HL-60/S4 (cell line): ENCODE data around the gene GPR78.

Experiments used
- in situ Hi-C: fragments of 300-500 bp; cut with MboI; formaldehyde crosslinking; loops from 2 replicates; pipeline ENCODE4 v1.14.3; 2022; ENCODE audit warnings: low sequenced_read_pairs

GPR78 gene, protein sequence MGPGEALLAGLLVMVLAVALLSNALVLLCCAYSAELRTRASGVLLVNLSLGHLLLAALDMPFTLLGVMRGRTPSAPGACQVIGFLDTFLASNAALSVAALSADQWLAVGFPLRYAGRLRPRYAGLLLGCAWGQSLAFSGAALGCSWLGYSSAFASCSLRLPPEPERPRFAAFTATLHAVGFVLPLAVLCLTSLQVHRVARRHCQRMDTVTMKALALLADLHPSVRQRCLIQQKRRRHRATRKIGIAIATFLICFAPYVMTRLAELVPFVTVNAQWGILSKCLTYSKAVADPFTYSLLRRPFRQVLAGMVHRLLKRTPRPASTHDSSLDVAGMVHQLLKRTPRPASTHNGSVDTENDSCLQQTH

DNA sequence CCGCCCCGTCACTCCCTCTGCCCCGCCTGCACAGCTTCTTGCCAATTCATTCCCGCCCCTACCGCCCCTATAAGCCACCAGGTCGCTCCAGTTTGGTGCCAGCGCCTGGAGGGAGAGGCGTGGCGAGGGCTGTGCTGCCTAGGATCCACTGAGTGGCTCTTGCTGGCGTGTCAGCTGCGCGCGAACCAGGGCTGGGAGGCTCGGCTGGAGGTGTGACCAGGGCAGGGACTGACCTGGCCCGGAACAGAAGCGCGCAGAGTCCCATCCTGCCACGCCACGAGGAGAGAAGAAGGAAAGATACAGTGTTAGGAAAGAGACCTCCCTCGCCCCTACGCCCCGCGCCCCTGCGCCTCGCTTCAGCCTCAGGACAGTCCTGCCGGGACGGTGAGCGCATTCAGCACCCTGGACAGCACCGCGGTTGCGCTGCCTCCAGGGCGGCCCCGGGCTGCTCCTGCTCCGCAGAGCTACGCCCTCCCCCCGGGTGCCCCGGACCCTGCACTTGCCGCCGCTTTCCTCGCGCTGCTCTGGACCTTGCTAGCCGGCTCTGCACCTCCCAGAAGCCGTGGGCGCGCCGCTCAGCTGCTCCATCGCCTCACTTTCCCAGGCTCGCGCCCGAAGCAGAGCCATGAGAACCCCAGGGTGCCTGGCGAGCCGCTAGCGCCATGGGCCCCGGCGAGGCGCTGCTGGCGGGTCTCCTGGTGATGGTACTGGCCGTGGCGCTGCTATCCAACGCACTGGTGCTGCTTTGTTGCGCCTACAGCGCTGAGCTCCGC lies at the start of gene GPR78:
TSS of gene GPR78 (plus strand) at position 72 of the 773 bp plus-strand sequence. CDS start at position 663, 591 bp downstream.
- in situ Hi-C loops: no loop called here

DNA sequence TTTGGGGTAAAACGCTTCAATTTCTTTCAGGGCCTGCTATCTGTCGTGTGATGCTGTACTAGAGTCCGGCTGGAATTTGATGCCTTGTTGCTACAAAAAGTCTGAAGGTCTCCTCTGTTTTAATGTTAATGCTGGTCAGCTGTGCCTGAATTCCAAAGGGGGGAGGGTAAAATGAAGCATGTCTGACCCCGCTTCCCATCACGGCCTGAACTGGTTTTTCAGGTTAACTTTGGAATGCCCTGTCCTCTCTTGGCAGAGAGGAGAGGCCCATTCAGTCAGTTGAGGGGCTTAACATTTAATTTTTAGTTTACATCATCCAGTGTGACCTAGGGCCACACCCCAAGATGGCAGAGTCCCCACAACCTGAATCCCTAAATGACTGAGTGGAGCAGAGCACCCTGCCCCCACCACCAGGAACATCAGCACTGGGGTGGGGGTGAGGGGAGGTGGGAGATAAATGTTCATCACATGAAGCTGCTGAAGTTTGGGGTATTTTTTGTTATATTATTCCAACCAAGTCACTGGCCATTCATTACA lies 47.9 kb upstream of the GPR78 start:
- in situ Hi-C loops: no loop called here

DNA sequence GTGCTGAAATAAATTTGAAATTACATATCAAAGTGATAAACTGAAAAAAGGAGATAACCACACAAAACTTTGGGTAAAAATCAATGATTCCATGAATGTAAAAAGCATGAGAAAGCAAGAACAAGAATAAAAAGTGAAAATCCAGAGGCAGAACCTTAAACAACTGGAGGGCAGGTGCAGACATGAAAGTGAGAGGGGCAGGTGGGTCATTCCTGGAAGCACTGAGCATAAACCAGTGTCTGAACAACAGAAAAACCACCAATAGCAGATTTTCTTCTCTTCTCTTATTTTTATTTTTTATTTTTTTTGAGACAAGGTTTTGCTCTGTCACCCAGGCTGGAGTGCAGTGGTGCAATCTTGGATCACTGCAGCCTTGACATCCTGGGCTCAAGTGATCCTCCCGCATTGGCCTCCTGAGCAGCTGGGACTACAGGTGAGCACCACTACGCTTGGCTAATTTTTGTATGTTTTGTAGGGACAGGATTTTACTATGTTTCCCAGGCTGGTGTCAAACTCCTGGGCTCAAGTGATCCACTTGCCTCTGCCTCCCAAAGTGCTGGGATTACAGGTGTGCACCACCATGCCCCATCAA lies 46.8 kb upstream of the GPR78 start:
- in situ Hi-C loops: no loop called here

DNA sequence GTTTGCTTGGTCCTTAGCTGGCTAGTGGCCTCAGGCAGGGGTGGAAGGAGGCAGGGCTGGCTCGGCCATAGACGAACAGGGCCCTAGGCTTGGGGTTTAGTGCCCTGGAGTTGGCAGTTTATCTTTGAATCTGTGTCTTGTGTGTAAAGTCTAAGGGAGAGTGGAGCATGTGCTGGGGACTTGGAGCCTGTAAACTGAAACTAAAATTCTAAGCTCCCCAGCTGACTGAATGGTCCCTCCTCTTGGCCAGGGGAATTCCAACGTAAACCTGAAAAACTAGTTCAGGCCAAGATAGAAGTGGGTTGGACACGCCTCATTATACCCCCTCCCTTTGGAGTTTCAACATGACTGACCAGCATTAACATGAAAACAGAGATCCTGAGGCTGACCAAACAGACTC lies 46.1 kb upstream of the GPR78 start:
- in situ Hi-C loops: no loop called here

DNA sequence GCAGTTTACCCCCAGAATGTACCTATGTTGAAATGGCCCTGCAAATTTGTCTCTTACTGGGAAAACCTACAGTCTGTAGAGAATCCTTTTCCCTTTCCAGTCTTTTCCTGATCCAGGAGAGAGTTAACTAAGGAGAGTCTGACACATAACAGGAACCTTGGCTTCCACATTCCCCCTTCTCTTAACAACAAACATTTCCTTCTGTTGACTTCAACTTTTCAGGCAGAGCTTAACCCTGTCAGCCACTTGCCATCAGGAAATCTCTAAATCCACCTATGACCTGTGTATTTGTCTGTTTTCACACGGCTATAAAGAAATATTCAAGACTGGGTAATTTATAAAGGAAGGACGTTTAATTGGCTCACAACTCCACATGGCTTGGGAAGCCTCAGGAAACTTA lies 45.6 kb upstream of the GPR78 start:
- in situ Hi-C loops: no loop called here

DNA sequence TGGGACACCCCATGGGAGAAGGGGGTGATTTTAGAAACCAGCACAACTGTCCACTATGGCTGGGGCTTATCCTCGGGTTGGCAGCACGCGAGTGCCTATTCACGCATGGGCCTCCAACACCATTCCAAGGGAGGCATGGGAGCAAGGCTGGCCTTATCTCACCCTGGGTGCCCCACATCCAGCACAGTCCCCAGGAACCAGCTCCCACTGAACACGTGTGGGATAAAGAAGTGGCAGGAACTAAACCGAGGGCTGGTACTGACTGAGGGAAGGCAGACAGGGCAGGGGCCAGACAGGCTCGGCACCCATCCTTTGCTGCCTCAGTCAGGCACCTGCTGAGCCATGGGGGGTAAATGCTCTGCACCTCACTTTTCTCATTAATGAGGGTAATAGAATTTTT lies 43.7 kb upstream of the GPR78 start:
- in situ Hi-C loops: no loop called here

DNA sequence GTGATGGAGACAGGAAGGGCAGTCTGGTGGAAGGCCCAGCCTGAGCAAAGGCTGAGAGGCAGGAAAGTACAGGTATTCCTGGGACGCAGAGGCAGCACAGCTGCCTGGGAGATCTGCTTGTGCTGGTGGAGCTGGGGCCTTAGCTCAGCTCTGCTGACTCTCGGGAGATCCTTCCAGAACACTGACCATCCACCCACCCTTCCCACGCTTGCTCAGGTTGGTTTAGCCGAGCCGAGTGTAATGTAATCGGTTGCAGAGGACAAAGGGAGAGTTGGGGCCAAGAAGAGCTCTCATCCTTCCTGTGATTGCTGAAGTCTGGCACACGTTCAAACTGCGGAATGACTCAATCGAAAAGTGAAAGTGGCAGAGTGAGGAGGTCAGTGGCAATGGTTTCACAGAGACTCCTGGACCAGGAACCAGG lies 43.1 kb upstream of the GPR78 start:
- in situ Hi-C loops: no loop called here

DNA sequence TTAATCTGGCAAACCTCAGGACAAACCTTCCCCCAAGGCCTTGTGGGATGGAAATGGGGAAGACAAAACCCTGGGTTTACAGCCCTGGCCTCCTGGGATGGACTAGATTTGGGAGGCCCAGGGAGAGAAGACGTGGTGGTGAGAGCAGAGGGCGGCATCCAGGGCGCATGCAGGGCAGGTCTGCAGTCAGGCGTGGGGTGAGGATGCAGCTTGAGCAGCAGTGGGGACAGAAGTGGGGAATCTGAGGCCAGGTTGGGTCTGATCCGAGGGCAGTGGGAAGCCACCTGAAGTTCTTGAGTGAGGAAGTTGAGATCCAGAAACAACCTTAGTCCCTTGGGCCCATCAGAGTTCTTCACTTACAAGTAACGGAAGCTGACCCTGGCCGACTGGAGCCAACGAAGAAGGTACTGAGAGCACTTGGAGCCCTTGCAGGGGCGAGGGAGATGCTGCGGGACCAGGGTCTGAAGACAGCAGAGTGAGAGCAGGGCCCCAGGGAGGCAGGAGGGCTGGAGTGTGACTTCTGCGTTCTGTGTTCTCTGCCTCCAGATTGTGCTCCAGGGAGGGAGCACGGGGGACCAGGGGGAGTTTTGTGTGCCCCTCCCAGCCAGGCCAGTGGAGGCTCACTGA lies 42.0 kb upstream of the GPR78 start:
- in situ Hi-C loops: no loop called here

DNA sequence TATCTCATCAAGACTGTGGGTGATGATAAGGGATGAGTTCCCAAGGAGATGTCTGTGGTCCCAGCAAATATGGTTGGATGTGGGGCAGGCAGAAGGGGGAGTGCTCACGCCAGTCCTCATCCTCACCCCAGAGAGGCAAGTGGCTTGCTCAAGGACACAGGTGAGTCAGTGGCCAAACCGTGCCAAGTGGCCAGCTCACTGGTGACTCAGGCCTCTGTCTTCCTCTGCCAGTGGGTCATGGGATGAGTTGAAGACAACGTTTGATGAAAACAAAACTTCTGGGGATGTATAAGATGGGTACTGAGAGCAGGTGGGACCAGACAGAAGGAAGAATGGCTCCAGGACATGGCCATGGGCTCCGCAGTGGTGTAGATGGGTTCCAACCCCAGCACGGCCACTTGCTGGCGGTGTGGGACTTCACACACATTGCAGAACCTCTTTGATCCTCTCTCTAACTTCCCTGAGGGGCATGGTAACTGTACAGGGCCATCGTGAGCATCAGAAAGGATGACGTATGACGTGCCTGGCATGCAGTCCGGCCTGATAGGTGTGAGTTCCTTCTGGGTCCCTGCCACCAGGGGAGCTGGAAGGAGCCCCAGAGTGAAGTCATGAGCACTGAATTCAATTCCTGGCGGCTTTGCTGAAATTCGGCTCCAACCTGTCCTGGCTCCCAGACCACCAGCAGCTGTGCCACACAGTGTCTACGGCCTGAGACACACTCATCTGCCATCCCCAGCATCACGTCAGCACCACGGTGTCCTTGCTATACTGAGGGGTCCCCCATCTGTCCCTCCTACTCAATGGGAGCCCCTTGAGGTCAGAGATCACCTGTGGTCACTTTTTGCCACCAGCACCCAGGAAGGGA lies 41.3 kb upstream of the GPR78 start:
- in situ Hi-C loops: no loop called here

DNA sequence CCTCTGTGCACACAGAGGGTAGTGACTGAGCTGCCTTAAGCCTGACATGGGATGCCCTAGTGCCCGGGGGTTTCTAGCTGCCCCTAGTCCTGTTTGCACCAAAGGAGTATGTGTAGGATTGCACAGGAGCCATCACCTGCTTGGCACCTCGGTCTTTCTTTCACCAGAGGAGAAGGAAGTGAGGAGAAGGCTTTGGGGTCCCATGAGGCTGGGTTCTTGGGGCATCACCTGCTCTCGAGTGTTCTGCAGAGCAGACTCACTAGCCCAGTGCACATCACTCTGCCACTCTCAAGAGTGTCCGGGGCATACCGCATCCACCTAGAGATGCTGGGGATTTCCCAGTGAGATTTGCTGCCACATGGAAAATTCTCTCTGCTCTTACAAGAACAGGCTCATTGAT lies 40.5 kb upstream of the GPR78 start:
- in situ Hi-C loops: no loop called here

DNA sequence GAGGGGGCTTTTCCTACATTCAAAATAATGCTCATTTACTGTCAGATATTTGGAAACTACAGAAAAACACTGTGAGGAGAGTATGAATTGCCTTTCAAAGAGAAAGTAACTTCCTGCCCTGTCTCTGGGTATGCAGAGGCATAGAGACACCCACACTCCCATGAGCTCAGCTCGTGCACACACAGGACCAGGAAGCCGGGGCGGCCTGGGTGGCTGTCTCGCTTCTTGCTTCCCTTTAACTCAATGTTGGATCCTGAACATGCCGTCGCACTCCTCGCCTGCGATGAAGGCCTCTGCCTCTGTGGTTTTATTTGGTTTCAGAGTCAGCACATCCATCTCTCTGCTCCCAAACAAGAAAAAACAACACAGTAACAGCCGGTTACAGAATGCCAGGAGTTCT lies 40.1 kb upstream of the GPR78 start:
- in situ Hi-C loops: no loop called here

DNA sequence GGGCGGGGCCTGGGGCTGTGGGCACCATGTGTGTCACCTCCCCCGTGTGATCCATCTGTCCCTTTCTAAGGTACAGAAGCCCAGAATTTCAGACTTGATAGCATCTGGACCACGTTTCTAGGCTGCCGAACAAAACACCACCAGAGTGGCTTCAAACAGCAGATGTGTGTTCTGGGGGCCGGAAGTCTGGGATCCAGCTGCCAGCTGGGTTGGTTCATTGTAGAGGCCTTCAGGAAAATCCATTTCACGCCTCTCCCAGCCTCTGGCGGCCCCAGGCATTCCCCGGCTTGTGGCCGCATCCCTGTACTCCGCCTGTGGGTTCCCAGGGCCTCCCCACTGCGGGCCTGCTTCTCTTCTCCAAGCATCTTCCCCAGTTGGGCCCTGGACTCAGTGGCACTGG lies 39.6 kb upstream of the GPR78 start:
- in situ Hi-C loops: no loop called here

DNA sequence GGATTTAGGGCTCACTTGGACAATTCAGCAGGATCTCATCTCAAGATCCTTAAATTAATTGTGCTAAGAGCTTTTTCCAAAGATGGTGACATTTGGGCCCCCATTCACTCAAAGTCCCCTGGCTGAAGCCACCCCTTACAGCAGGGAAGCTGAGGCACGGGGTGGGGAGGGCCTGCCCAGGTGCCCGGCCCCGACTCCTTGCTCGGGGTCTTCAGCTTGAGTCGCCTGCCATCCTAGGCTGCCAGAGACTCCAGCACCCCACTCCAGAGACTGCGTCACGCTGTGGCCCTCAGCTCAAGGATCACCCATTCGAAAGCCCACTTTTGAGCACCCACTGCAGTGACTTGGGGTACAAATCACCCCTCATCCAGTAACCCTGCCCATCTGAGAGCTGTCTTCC lies 39.2 kb upstream of the GPR78 start:
- in situ Hi-C loops: no loop called here

DNA sequence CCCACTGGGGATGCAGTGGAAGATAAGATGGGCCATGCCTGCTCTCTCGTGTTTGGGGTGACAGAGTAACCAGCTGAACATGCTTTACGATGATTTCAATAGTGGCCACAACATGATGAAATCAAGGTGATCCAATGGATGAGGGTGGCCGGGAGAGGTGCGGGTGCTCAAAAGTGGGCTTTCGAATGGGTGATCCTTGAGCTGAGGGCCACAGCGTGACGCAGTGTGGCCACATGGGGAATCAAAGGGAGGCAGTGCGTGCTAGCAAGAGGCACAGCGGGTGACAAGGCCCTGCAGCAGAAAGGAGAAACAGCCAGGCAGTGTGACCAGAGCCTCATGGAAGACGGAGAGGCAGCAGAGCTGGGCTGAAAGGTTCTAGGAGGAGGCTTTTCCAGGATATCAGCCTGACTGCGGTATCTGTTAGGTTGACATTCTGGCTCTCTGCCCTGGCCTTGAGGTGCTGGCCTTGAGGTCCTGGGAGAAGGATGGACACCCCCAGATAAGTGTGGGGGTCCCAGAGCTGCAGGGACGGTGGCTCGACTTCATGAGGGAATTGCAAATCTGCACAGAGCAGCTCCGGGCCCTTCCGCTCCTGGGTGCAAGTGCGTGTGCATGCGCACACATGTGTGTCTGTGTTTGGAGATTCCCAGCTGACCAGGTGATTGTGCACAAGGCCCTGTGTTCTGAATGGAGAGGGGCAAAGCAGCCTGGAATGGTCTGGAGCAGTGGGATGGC lies 38.0 kb upstream of the GPR78 start:
- in situ Hi-C loops: no loop called here

DNA sequence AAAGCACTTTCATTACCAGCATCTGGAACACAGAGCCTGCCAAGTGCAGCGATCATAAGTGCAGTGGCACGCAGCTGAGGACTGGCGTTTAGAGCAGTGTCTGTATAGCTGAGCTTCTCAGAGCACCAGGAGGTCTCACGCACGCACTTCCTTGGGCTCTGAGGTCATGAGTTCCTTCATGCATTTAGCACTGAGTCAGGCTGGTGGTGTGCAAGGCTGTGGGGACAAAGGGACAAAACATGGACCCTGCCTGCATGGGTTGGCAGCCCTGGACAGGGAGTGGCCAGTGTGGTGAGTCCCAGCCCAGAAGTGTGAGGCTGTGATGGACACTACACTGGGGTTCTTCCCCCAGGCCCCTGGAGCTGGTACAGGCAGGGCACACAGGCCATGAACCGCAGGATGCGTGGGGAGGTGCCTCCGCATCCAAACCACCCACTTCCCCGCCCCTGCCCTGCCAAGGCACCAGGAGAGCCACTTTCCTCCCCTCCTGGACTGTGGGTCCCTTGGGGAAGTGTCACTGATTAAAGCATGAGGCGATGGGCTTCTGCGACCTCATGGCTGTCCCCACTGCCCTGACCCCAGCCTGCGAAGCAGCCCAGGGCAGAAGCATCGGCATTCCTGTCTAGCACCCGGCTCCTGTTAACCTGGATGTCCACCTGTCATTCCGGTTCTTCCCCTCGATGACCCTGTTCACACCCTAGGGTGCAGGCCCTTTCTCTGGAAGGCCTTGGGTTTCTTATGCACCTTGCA lies 37.2 kb upstream of the GPR78 start:
- in situ Hi-C loops: no loop called here

DNA sequence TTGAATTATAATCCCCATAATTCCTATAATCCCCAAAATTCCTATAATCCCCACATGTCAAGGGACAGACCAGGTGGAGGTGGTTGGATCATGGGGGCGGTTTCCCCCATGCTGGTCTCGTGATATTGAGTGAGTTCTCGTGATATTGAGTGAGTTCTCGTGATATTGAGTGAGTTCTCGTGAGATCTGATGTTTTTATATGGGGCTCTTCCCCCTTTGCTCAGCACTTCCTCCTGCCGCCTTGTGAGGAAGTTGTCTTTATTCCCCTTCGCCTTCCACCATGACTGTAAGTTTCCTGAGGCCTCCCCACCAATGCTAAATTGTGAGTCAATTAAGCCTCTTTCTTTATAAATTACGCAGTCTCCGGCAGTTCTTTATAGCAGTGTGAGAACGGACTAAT lies 36.6 kb upstream of the GPR78 start:
- in situ Hi-C loops: no loop called here

DNA sequence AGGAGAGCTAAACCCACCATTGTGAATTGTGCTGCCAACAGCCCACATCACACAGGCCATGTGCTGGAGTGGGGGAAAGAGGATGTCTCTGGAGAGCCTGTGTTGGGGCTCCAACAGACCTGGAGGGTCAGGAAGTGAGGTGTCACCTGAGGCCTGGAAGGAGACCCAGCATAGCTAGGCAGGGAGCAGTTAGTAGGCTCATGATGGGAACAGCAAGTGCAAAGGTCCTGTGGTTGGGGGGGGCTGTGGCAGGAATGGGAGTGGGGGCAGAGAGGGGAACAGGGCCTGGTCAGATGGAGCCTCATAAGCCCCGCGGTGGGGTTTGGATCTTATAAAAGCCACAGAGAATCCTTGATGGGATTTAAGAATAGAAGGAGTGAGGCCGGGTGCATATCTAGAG lies 35.9 kb upstream of the GPR78 start:
- in situ Hi-C loops: no loop called here

DNA sequence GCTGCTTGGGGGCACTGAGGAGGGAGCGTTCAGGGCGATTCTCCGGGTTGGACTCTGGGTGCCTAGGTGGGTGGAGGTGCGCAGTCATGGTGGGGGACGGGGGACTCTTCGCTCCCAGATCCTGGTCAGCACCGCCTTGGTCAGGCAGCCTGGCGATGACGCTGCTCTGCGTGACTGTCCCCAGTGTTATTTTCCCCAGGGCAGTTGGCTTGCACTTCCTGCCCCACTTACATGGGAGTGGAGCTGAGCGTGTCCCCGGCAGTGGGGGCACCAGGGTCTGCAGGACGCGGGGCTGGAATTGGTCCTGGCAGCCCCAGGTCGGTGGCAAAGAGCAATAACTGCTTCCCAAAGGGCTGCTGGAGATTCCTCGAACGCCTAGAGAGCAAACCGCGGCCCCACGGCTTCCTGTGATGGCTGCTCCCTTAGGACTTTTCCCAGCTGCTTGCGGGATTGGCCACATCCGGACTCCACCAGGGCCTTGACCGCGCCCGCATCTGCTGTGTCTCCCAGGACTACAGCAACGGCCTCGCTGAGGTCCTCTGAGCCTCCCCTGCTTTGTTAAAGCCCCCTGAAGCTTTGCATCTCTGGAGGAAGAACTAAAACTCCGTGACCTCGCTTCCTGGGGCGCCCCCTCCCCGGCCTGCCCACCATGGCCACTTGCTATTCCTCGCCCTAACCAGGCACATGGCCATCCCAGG lies 35.3 kb upstream of the GPR78 start:
- in situ Hi-C loops: no loop called here

DNA sequence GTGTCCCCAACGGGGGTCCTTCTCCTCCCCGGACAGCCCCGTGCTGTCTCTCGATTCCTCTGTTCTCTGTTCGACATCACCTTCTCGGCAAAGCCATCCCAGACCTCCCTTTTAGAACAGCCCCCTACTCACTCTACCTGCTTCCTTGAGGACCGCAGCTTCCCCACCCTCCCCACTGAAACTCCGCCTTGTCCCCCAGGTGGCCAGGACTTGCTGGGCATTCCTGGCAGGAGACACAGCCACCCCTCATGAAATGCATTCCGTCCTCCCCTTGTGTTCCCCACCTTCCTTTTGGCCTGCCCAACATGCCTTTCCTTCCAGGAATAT lies 34.8 kb upstream of the GPR78 start:
- in situ Hi-C loops: no loop called here
